Panc1 (cell line): Measurements from ENCODE around the gene CXCL11.

Experiments
- POLR2AphosphoS5 ChIP-seq: IDR thresholded peaks from 2 replicates; pipeline ENCODE4 v1.6.1; 2012; ENCODE audit warnings: mild to moderate bottlenecking, low read depth, low read length, moderate library complexity
- TF ChIP-seq, protein P1 (sequence below): fragments of 450-650 bp; IDR thresholded peaks from 2 replicates; pipeline ENCODE4 v1.5.1; 2017; ENCODE audit warnings: mild to moderate bottlenecking

DNA sequence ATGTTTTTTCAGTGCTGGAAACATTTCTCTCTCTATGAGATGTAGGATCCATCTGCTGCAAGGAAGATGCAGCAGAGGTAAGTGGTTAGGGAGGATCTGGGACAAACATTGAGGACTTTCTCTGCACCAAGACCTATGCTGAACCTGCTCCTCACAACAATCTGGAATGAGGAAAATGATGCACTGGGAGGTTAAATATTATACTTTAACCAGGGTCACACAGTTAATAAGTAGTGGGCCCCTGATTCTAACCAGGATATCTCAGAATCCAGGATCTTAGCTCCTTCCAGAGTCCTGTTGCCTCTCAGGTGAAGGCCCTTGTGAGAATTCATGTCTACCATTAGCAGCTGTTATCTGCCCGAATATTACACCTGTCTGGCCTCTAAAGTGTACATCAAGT, 35.6 kb downstream of the CXCL11 start:
- TF ChIP-seq, protein P1, sequence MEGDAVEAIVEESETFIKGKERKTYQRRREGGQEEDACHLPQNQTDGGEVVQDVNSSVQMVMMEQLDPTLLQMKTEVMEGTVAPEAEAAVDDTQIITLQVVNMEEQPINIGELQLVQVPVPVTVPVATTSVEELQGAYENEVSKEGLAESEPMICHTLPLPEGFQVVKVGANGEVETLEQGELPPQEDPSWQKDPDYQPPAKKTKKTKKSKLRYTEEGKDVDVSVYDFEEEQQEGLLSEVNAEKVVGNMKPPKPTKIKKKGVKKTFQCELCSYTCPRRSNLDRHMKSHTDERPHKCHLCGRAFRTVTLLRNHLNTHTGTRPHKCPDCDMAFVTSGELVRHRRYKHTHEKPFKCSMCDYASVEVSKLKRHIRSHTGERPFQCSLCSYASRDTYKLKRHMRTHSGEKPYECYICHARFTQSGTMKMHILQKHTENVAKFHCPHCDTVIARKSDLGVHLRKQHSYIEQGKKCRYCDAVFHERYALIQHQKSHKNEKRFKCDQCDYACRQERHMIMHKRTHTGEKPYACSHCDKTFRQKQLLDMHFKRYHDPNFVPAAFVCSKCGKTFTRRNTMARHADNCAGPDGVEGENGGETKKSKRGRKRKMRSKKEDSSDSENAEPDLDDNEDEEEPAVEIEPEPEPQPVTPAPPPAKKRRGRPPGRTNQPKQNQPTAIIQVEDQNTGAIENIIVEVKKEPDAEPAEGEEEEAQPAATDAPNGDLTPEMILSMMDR = no peak
- no peak for TF ChIP-seq POLR2AphosphoS5
